Sigmoid colon (tissue), 4 donors: ENCODE results near the gene MAST4.

ENCODE experiments used
- EP300 ChIP-seq, 4 donors: sonication (generic); formaldehyde crosslinking; IDR thresholded peaks; one replicate each; pipeline ENCODE4 v1.6.1; 2017; ENCODE audit warnings: antibody characterized with exemption in 4 of 4
- POLR2A ChIP-seq, 2 donors: fragments of 450-650 bp; IDR thresholded peaks; one replicate each; pipeline ENCODE4 v1.6.1; 2016; ENCODE audit warnings: antibody characterized with exemption in 2 of 2, mild to moderate bottlenecking in 2 of 2, moderate library complexity in 2 of 2
- POLR2AphosphoS5 ChIP-seq, 4 donors: sonication (generic); formaldehyde crosslinking; IDR thresholded peaks; one replicate each; pipeline ENCODE4 v1.6.1; 2017; ENCODE audit warnings: antibody characterized with exemption in 4 of 4
- TF ChIP-seq, protein P1 (sequence below), 4 experiments: fragments of 450-650 bp in 3 of 4; fragments of 200-600 bp in 1 of 4; IDR thresholded peaks; one replicate each; pipeline ENCODE4 v1.5.1; 2016 to 2019; ENCODE audit warnings: antibody characterized with exemption in 4 of 4, mild to moderate bottlenecking in 3 of 4, moderate library complexity in 2 of 4

DNA sequence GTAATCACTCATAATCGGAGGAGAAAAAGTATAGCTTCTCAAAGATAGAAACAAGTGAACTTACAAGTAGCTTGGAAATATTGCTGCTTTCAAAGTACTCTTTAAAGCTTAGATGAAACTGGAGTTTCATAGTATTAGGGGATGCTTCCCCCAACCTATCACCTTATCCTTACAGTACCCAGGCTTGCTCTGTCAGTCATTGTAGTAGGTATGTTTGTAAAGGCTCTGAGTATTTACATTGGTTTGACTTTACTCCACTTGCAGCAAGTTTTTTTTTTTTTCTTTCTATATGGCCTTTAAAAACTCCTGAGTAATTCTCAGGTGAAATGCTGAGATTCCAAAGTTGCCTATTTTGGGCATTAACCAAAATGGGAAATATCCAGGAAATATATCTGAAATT is 515.6 kb downstream of the MAST4 start:
- no peak for TF ChIP-seq POLR2A (IDR thresholded peaks at IDR 0.05)
- no peak for TF ChIP-seq POLR2AphosphoS5 (IDR thresholded peaks at IDR 0.05)
- TF ChIP-seq, protein P1, sequence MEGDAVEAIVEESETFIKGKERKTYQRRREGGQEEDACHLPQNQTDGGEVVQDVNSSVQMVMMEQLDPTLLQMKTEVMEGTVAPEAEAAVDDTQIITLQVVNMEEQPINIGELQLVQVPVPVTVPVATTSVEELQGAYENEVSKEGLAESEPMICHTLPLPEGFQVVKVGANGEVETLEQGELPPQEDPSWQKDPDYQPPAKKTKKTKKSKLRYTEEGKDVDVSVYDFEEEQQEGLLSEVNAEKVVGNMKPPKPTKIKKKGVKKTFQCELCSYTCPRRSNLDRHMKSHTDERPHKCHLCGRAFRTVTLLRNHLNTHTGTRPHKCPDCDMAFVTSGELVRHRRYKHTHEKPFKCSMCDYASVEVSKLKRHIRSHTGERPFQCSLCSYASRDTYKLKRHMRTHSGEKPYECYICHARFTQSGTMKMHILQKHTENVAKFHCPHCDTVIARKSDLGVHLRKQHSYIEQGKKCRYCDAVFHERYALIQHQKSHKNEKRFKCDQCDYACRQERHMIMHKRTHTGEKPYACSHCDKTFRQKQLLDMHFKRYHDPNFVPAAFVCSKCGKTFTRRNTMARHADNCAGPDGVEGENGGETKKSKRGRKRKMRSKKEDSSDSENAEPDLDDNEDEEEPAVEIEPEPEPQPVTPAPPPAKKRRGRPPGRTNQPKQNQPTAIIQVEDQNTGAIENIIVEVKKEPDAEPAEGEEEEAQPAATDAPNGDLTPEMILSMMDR (IDR thresholded peaks at IDR 0.05) = no peak
- no peak for TF ChIP-seq EP300 (IDR thresholded peaks at IDR 0.05)
